ENCODE results near the gene MYLK.
"Not testable (repeated sequence)": the region's sequence is repeated elsewhere in the genome, so short reads cannot be mapped to it uniquely, and the experiment has no call there.

MYLK gene

GRCh38 chr3:123744064-123744463 is 140.1 kb downstream of the MYLK start:
- no peak for DNase-seq

- no peak for DNase-seq
Measured at GRCh38 chr3:123743121-123743520, 141.0 kb downstream of the MYLK start.

GRCh38 chr3:123741041-123741511 is 143.1 kb downstream of the MYLK start:
- DNase-seq = no peak

GRCh38 chr3:123740391-123740822 is 143.7 kb downstream of the MYLK start:
- DNase-seq = no peak

GRCh38 chr3:123739754-123740153 is 144.4 kb downstream of the MYLK start:
- peak; percentile 52 for DNase-seq

GRCh38 chr3:123739106-123739505 is 145.0 kb downstream of the MYLK start:
- DNase-seq = no peak

GRCh38 chr3:123738522-123738921 is 145.6 kb downstream of the MYLK start:
- DNase-seq = not testable (repeated sequence)

- no peak for DNase-seq
Measured at GRCh38 chr3:123737168-123737567, 147.0 kb downstream of the MYLK start.

GRCh38 chr3:123735456-123735855 is 148.7 kb downstream of the MYLK start:
- DNase-seq = no peak

GRCh38 chr3:123734527-123734902 is 149.6 kb downstream of the MYLK start:
- no peak for DNase-seq

- peak; percentile 34 for DNase-seq
Measured at GRCh38 chr3:123733805-123734526, 150.2 kb downstream of the MYLK start.

GRCh38 chr3:123733341-123733740 is 150.8 kb downstream of the MYLK start:
- DNase-seq = no peak

GRCh38 chr3:123732447-123732846 is 151.7 kb downstream of the MYLK start:
- peak; percentile 12 for DNase-seq

GRCh38 chr3:123730829-123731228 is 153.3 kb downstream of the MYLK start:
- no peak for DNase-seq

- DNase-seq = no peak
Measured at GRCh38 chr3:123728991-123729390, 155.1 kb downstream of the MYLK start.

GRCh38 chr3:123728014-123728413 is 156.1 kb downstream of the MYLK start:
- DNase-seq = no peak

- DNase-seq = no peak
Measured at GRCh38 chr3:123725652-123726400, 158.3 kb downstream of the MYLK start.

- no peak for DNase-seq
Measured at GRCh38 chr3:123724306-123724705, 159.8 kb downstream of the MYLK start.

GRCh38 chr3:123723522-123724168 is 160.5 kb downstream of the MYLK start:
- peak; percentile 28 for DNase-seq

- DNase-seq = no peak
Measured at GRCh38 chr3:123723070-123723469, 161.1 kb downstream of the MYLK start.

GRCh38 chr3:123722456-123722855 is 161.7 kb downstream of the MYLK start:
- no peak for DNase-seq

GRCh38 chr3:123722021-123722420 is 162.1 kb downstream of the MYLK start:
- DNase-seq = no peak

- not testable (repeated sequence) for DNase-seq
Measured at GRCh38 chr3:123721095-123721689, 162.9 kb downstream of the MYLK start.

All from NCI-H226 (cell line).